Activated CD4-positive, alpha-beta memory T cell treated with anti-CD3 and anti-CD28 coated beads for 36 hours (primary cell): ENCODE measurements around the gene MYO16. TPM values are rescaled to one million over a fixed set of nuclear protein-coding genes. Genes with fewer than 3 reads are reported as not detected.

ENCODE experiments used
- CTCF ChIA-PET: fragments of 350-600 bp; sonication (Branson Sonifier 250); formaldehyde crosslinking; loops from one replicate; lab custom pipeline; 2021; ENCODE audit warnings: antibody characterized with exemption, inconsistent platforms; lab: Charles Lee
- POLR2A ChIA-PET: fragments of 350-600 bp; sonication (Branson Sonifier 250); formaldehyde crosslinking; loops from one replicate; lab custom pipeline; 2021; ENCODE audit warnings: antibody characterized with exemption; lab: Charles Lee
- DNase-seq: peaks from one replicate; pipeline ENCODE4 v3.0.0-alpha.2; 2020
- H3K27ac Mint-ChIP-seq: one replicate; pipeline ENCODE4 v1.8.0; 2021; ENCODE audit warnings: mixed read lengths
- H3K27me3 Mint-ChIP-seq: one replicate; pipeline ENCODE4 v1.8.0; 2021; ENCODE audit warnings: mixed read lengths
- H3K36me3 Mint-ChIP-seq: one replicate; pipeline ENCODE4 v1.8.0; 2021; ENCODE audit warnings: mixed read lengths
- H3K4me1 Mint-ChIP-seq: one replicate; pipeline ENCODE4 v1.8.0; 2021; ENCODE audit warnings: low read depth, mixed read lengths
- H3K4me3 Mint-ChIP-seq: one replicate; pipeline ENCODE4 v1.8.0; 2021; ENCODE audit warnings: mild to moderate bottlenecking, mixed read lengths
- H3K9me3 Mint-ChIP-seq: one replicate; pipeline ENCODE4 v1.8.0; 2021; ENCODE audit warnings: mixed read lengths
- intact Hi-C: fragments of 100-400 bp; cut with micrococcal nuclease; formaldehyde crosslinking; loops from one replicate; pipeline ENCODE4 v1.15.1; 2023
- total RNA-seq, 2 experiments: library from RNA; stranded (reverse); gene quantifications; one replicate each; pipeline ENCODE4 v1.2.3, GENCODE V29; 2021

Gene MYO16
- total RNA-seq, 2 experiments from 2014 or later = 0.07 to 0.10 TPM

GRCh38 chr13:109198585-109198984 is 569.2 kb downstream of the MYO16 start:
- Mint-ChIP-seq H3K4me3 (no peak overlapping the region), H3K27me3 (no peaks in the 10 kb centered on the region), H3K9me3 (no peaks in the 10 kb centered on the region), H3K36me3 (no peaks in the 10 kb centered on the region), H3K4me1 (no peaks in the 10 kb centered on the region), H3K27ac (no peak overlapping the region)
- CTCF ChIA-PET = no interaction called here
- POLR2A ChIA-PET = no interaction called here
- DNase-seq = no peak
- intact Hi-C loops = no loop called here

GRCh38 chr13:109199280-109199679 is 569.9 kb downstream of the MYO16 start:
- intact Hi-C loops = no loop called here
- no peaks in the 10 kb centered on the region for H3K27me3 Mint-ChIP-seq
- H3K4me3 Mint-ChIP-seq = no peak overlapping the region
- H3K27ac Mint-ChIP-seq = no peak overlapping the region
- ChIA-PET CTCF (no interaction called here), POLR2A (no interaction called here)
- no peaks in the 10 kb centered on the region for H3K9me3 Mint-ChIP-seq
- H3K36me3 Mint-ChIP-seq = no peaks in the 10 kb centered on the region
- DNase-seq = no peak
- H3K4me1 Mint-ChIP-seq = no peaks in the 10 kb centered on the region

- no peaks in the 10 kb centered on the region for H3K4me1 Mint-ChIP-seq
- no peak overlapping the region for H3K27ac Mint-ChIP-seq
- CTCF ChIA-PET = interaction anchor here (0.9 kb wide), 1 partner anchor 1393 kb away, joined by 4 read pairs; no protein-coding TSS in a partner anchor
- H3K4me3 Mint-ChIP-seq = no peak overlapping the region
- POLR2A ChIA-PET = no interaction called here
- H3K36me3 Mint-ChIP-seq = no peaks in the 10 kb centered on the region
- no peaks in the 10 kb centered on the region for H3K27me3 Mint-ChIP-seq
- no peaks in the 10 kb centered on the region for H3K9me3 Mint-ChIP-seq
- no peak for DNase-seq
- intact Hi-C loops = no loop called here
Observed at GRCh38 chr13:109200556-109200955, 571.1 kb downstream of the MYO16 start.

GRCh38 chr13:109203587-109203986 is 574.2 kb downstream of the MYO16 start:
- Mint-ChIP-seq H3K4me3 (no peak overlapping the region), H3K9me3 (no peaks in the 10 kb centered on the region), H3K27ac (no peak overlapping the region), H3K27me3 (no peaks in the 10 kb centered on the region), H3K4me1 (no peaks in the 10 kb centered on the region), H3K36me3 (no peaks in the 10 kb centered on the region)
- POLR2A ChIA-PET = no interaction called here
- CTCF ChIA-PET = no interaction called here
- intact Hi-C loops = no loop called here
- no peak for DNase-seq

- Mint-ChIP-seq H3K36me3 (no peaks in the 10 kb centered on the region), H3K4me1 (no peaks in the 10 kb centered on the region), H3K9me3 (no peaks in the 10 kb centered on the region), H3K4me3 (no peak overlapping the region), H3K27me3 (no peaks in the 10 kb centered on the region), H3K27ac (no peak overlapping the region)
- ChIA-PET POLR2A (no interaction called here), CTCF (no interaction called here)
- no peak for DNase-seq
- intact Hi-C loops = no loop called here
Observed at GRCh38 chr13:109204252-109204651, 574.8 kb downstream of the MYO16 start.

GRCh38 chr13:109204657-109205056 is 575.2 kb downstream of the MYO16 start:
- intact Hi-C loops = no loop called here
- DNase-seq = no peak
- ChIA-PET CTCF (no interaction called here), POLR2A (no interaction called here)
- H3K27me3 Mint-ChIP-seq = no peaks in the 10 kb centered on the region
- no peaks in the 10 kb centered on the region for H3K9me3 Mint-ChIP-seq
- no peaks in the 10 kb centered on the region for H3K36me3 Mint-ChIP-seq
- no peak overlapping the region for H3K27ac Mint-ChIP-seq
- H3K4me1 Mint-ChIP-seq = no peaks in the 10 kb centered on the region
- H3K4me3 Mint-ChIP-seq = no peak overlapping the region

- H3K36me3 Mint-ChIP-seq = no peaks in the 10 kb centered on the region
Observed at GRCh38 chr13:109205315-109205714, 575.9 kb downstream of the MYO16 start.

GRCh38 chr13:109206616-109207015 is 577.2 kb downstream of the MYO16 start:
- H3K27me3 Mint-ChIP-seq = no peaks in the 10 kb centered on the region
- no peak overlapping the region for H3K27ac Mint-ChIP-seq
- no peaks in the 10 kb centered on the region for H3K36me3 Mint-ChIP-seq
- no peak overlapping the region for H3K4me3 Mint-ChIP-seq
- H3K4me1 Mint-ChIP-seq = no peaks in the 10 kb centered on the region
- no peaks in the 10 kb centered on the region for H3K9me3 Mint-ChIP-seq
- POLR2A ChIA-PET = no interaction called here
- no peak for DNase-seq
- intact Hi-C loops = no loop called here
- CTCF ChIA-PET = no interaction called here

More at GRCh38 chr13:109205315-109205714, 575.9 kb downstream of the MYO16 start:
- Mint-ChIP-seq H3K4me1 (no peaks in the 10 kb centered on the region), H3K9me3 (no peaks in the 10 kb centered on the region), H3K27ac (no peak overlapping the region), H3K27me3 (no peaks in the 10 kb centered on the region), H3K4me3 (no peak overlapping the region)
- POLR2A ChIA-PET = no interaction called here
- DNase-seq = no peak
- CTCF ChIA-PET = interaction anchor here (1.2 kb wide), 1 partner anchor 10 kb away, joined by 6 read pairs; no protein-coding TSS in a partner anchor
- intact Hi-C loops = no loop called here

- H3K9me3 Mint-ChIP-seq = no peaks in the 10 kb centered on the region
- intact Hi-C loops = no loop called here
- H3K27ac Mint-ChIP-seq = no peak overlapping the region
- no peaks in the 10 kb centered on the region for H3K36me3 Mint-ChIP-seq
- DNase-seq = no peak
- no peaks in the 10 kb centered on the region for H3K4me1 Mint-ChIP-seq
- H3K4me3 Mint-ChIP-seq = no peak overlapping the region
- ChIA-PET POLR2A (no interaction called here), CTCF (no interaction called here)
- no peaks in the 10 kb centered on the region for H3K27me3 Mint-ChIP-seq
Observed at GRCh38 chr13:109207622-109208021, 578.2 kb downstream of the MYO16 start.

GRCh38 chr13:109208522-109208921 is 579.1 kb downstream of the MYO16 start:
- ChIA-PET CTCF (no interaction called here), POLR2A (no interaction called here)
- Mint-ChIP-seq H3K27ac (no peak overlapping the region), H3K27me3 (no peaks in the 10 kb centered on the region), H3K4me3 (no peak overlapping the region), H3K9me3 (no peaks in the 10 kb centered on the region), H3K36me3 (no peaks in the 10 kb centered on the region), H3K4me1 (no peaks in the 10 kb centered on the region)
- intact Hi-C loops = no loop called here
- DNase-seq = no peak

- H3K27me3 Mint-ChIP-seq = no peaks in the 10 kb centered on the region
- ChIA-PET CTCF (no interaction called here), POLR2A (no interaction called here)
- intact Hi-C loops = no loop called here
- H3K27ac Mint-ChIP-seq = no peak overlapping the region
- no peaks in the 10 kb centered on the region for H3K9me3 Mint-ChIP-seq
- no peak overlapping the region for H3K4me3 Mint-ChIP-seq
- DNase-seq = no peak
- H3K36me3 Mint-ChIP-seq = no peaks in the 10 kb centered on the region
- no peaks in the 10 kb centered on the region for H3K4me1 Mint-ChIP-seq
Observed at GRCh38 chr13:109209526-109209925, 580.1 kb downstream of the MYO16 start.

GRCh38 chr13:109211616-109212015 is 582.2 kb downstream of the MYO16 start:
- DNase-seq = no peak
- intact Hi-C loops = no loop called here
- H3K9me3 Mint-ChIP-seq = no peaks in the 10 kb centered on the region
- H3K4me1 Mint-ChIP-seq = no peaks in the 10 kb centered on the region
- POLR2A ChIA-PET = no interaction called here
- no peaks in the 10 kb centered on the region for H3K36me3 Mint-ChIP-seq
- no peak overlapping the region for H3K4me3 Mint-ChIP-seq
- H3K27ac Mint-ChIP-seq = no peak overlapping the region
- CTCF ChIA-PET = no interaction called here
- no peaks in the 10 kb centered on the region for H3K27me3 Mint-ChIP-seq

- Mint-ChIP-seq H3K27me3 (no peaks in the 10 kb centered on the region), H3K36me3 (no peaks in the 10 kb centered on the region), H3K27ac (no peak overlapping the region), H3K9me3 (no peaks in the 10 kb centered on the region), H3K4me3 (no peak overlapping the region), H3K4me1 (no peaks in the 10 kb centered on the region)
- intact Hi-C loops = no loop called here
- POLR2A ChIA-PET = no interaction called here
- DNase-seq = no peak
- CTCF ChIA-PET = no interaction called here
Observed at GRCh38 chr13:109212650-109213049, 583.2 kb downstream of the MYO16 start.
